ENCODE data around the gene HOXC4.
"Not testable (repeated sequence)": the region's sequence is repeated elsewhere in the genome, so short reads cannot be mapped to it uniquely, and the experiment has no call there.

DNA sequence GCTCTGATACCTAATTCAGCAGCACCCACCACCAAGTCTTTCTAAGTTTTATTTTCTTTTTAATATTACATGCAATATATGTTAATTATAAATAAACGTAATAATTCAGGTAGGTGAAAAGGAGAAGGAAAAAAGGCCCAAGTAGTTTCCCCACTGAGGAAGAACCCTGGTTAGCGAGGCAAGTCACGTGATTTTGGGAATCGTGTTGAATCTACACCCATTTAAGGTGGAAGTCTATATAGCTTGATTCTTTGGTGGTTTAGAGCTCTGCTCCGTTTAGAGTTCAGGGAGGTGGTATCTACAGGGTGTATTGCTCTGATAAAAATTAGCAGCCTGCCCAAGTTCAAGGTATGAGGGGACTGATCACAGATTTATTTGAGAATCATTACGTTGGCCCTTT, 47.0 kb downstream of the HOXC4 start:
- TF ChIP-seq, protein P1, sequence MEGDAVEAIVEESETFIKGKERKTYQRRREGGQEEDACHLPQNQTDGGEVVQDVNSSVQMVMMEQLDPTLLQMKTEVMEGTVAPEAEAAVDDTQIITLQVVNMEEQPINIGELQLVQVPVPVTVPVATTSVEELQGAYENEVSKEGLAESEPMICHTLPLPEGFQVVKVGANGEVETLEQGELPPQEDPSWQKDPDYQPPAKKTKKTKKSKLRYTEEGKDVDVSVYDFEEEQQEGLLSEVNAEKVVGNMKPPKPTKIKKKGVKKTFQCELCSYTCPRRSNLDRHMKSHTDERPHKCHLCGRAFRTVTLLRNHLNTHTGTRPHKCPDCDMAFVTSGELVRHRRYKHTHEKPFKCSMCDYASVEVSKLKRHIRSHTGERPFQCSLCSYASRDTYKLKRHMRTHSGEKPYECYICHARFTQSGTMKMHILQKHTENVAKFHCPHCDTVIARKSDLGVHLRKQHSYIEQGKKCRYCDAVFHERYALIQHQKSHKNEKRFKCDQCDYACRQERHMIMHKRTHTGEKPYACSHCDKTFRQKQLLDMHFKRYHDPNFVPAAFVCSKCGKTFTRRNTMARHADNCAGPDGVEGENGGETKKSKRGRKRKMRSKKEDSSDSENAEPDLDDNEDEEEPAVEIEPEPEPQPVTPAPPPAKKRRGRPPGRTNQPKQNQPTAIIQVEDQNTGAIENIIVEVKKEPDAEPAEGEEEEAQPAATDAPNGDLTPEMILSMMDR (conservative IDR thresholded peaks at IDR 0.05), result not testable (repeated sequence)
- TF ChIP-seq ZFX (IDR thresholded peaks at IDR 0.05), result not testable (repeated sequence)
